ENCODE measurements around the gene MOGAT2.

DNA sequence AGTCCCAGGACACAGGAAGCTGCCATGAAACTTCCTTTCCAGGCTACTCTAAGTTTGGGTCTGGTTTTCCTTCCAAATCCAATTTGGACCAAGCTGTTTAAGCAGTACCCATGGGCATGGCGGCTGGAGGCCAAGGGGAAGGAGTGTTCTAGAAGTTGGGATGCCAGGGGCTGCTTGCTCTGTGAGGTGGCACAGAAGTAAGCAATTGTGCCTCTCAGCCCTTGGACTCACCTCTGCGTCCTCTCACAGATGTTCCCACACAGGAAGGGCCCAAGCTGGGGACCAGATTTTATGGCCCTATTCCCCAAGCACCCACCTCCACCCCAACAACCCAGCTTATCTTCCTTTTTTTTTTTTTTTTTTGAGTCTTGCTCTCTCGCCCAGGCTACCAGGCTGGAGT, 47.5 kb downstream of the MOGAT2 start:
- TF ChIP-seq CTCF (IDR thresholded peaks at IDR 0.05) (no peak), SIN3A (IDR thresholded peaks at IDR 0.05; ENCODE audit: borderline replicate concordance, insufficient read depth, low read depth, low read length) (no peak), POLR2AphosphoS5 (IDR thresholded peaks at IDR 0.05; ENCODE audit: low read depth, low read length) (no peak), TCF7L2 (IDR thresholded peaks at IDR 0.05; ENCODE audit: low read depth, low read length) (no peak)
- TF ChIP-seq, protein P1, sequence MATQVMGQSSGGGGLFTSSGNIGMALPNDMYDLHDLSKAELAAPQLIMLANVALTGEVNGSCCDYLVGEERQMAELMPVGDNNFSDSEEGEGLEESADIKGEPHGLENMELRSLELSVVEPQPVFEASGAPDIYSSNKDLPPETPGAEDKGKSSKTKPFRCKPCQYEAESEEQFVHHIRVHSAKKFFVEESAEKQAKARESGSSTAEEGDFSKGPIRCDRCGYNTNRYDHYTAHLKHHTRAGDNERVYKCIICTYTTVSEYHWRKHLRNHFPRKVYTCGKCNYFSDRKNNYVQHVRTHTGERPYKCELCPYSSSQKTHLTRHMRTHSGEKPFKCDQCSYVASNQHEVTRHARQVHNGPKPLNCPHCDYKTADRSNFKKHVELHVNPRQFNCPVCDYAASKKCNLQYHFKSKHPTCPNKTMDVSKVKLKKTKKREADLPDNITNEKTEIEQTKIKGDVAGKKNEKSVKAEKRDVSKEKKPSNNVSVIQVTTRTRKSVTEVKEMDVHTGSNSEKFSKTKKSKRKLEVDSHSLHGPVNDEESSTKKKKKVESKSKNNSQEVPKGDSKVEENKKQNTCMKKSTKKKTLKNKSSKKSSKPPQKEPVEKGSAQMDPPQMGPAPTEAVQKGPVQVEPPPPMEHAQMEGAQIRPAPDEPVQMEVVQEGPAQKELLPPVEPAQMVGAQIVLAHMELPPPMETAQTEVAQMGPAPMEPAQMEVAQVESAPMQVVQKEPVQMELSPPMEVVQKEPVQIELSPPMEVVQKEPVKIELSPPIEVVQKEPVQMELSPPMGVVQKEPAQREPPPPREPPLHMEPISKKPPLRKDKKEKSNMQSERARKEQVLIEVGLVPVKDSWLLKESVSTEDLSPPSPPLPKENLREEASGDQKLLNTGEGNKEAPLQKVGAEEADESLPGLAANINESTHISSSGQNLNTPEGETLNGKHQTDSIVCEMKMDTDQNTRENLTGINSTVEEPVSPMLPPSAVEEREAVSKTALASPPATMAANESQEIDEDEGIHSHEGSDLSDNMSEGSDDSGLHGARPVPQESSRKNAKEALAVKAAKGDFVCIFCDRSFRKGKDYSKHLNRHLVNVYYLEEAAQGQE (IDR thresholded peaks at IDR 0.05; ENCODE audit: insufficient read depth in 1 of 2, low read depth in 2 of 2, low read length in 1 of 2) = no peak

All from Panc1 (cell line).